SKM-1 (cell line): ENCODE results near the gene CXCL12.

Experiments
- DNase-seq: peaks from one replicate; lab custom pipeline; 2025; ENCODE audit not compliant: unreplicated experiment; lab: John Stamatoyannopoulos, UW

Gene CXCL12

GRCh38 chr10:44385026-44385695 is at the start of gene CXCL12:
Gene CXCL12 (minus strand): TSS chr10:44385097. CDS start chr10:44385005, 92 bp downstream.
- no peak for DNase-seq

DNA sequence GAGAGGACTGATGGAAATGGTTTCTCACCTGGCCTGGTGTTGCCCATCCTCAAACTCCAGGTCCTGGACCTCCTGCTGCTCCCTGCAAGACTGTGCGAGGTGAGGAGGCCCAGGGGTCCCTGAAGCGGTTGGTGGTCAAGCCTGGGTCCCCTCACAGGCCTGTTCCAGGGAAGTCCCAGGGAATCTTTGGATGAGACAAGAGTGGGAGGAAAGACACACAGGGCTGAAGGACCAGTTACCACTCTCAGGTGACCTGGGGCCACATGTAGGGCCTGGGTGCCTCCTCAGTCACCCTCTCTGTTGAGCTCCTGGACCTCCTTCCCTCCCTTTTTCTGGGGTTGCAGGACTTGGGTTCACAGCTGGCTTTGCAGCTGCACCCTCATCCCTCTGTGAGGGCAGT is 42.6 kb upstream of the CXCL12 start:
- no peak for DNase-seq

DNA sequence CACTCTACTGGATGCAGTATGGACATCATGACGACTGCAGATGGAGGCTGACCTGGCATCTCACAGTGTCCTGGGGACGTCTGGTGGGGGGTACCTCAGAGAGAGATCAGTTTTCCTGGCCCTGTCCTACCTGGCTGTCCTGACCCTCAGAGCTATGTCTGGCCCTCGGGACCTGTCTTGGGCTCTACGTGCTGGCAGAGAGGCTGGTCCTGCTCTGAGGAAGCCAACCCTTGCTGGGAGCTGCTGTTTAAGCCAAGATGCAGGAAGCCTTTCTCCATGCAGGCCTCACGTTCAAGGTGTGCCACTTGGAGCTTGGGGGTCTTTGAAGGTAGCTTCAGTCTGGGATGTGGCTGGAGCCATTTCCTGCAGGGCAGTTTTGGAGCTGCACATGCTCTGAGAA is 42.1 kb upstream of the CXCL12 start:
- no peak for DNase-seq

DNA sequence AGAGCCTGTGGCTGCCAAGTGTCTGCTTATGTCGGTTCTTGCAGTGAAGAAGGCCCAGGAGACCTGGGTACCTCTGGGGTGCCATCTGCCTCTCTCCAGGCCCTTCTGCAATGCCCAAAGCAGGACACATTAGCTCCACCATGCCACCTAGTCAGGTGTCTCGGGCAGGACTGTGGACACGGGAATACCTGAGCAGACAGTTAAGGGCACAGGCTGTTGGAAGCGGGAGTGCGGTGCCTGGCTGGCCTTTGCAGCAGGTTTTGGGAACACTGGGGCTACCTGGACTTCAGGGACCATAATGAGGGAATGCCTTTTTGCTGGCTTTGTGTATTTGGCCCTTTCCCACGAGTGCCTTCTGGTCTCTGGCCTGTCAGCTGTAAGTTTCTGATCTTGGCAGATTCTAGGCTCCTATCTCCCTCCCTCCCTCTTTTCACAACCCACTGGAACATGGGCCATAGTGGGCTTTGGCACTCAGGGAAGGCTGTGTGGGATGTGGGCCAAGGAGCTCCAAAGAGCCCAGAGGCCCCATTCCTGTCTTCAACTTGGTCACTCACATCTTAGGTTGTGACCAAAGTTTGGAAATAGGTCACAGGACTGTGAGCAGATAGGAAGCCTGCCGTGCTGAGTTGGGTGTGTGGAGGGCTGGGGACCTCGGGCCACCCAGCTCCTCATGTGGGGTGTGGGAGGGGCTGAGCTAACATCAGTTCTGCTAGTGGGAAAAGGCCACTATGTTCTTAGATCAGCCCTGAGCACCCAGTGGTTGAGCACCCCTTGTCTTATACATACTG is 41.5 kb upstream of the CXCL12 start:
- DNase-seq: no peak

DNA sequence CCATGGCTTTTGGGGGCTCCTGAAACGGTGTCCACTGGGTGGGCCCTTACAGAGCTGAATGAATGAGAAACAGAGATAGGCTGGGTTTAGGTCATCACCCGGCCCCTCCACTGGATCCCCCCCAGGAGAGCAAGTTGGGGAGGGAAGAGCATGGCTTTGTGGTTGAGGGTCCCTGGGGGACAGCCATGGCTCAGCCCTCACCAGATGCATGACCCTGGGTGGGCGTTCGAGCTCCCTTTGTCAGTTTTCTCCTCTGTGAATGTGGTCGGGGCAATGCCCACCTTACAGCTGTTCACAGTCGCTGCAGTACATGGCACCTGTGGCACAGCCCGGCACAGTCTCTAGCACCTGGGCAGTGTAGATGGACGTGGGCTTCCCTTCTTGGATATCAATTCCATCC is 40.6 kb upstream of the CXCL12 start:
- no peak for DNase-seq

- DNase-seq: no peak
Measured at GRCh38 chr10:44424957-44425356, 40.1 kb upstream of the CXCL12 start.

DNA sequence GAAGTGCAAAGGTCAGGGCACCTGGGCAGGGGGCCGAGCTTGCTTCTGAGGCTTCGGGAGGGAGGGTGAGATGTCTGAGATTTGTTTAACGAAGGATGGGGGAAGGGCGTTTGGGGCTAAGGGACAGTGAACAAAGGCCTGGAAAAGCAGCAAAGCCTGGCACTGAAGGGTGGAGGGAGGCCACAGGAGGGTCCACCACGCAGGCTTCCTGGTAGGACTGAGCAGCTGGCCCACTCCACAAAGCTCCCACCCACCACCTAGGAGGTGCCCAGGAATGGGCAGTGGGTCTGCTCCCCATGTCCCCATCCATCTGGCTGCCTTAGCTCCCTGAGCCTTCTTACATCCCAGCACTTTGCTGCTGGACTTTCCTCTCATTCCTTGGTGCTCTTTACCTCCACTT is 39.4 kb upstream of the CXCL12 start:
- DNase-seq: no peak

GRCh38 chr10:44422570-44423101 is 37.7 kb upstream of the CXCL12 start:
- no peak for DNase-seq

DNA sequence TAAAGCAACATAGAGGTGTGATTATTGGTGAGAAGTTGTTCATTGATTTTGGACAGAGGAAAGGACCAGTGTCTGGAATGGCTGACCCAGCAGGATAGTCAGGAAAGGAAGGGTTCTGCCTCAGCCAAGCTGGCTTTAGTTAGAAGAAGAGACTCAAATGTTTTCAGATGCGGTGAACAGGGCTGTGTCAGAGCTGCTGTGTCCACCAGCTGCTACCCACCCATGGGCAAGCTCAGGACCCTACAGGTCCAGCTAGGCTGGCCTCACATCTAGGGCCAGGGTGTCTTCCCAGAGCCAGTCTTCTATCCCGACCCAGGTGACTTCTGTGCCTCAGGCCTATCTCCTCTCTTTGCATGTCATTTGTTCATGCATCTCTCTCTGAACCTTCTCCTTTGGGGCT is 37.3 kb upstream of the CXCL12 start:
- no peak for DNase-seq

- DNase-seq: no peak
Measured at GRCh38 chr10:44419790-44420549, 35.1 kb upstream of the CXCL12 start.

- DNase-seq: no peak
Measured at GRCh38 chr10:44418637-44419036, 33.7 kb upstream of the CXCL12 start.

DNA sequence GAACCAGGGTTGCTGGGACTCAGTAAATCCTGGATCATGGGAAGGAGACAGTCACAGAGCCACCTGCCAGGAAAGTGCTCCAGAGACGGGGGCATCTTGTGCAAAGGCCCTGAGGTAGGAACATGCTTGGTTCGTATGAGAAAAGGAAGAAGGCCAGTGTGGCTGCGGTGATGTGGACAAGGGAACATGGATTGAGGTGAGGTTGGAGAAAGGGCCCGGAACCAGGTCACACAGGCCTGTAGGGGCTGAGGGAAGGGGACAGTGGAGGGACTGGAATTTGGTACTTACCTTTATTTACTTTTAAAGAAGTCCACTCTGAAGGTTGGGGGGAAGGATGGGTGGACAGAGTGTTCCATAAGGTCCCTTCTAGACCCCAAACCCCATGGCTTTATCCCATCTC is 32.9 kb upstream of the CXCL12 start:
- DNase-seq: no peak

DNA sequence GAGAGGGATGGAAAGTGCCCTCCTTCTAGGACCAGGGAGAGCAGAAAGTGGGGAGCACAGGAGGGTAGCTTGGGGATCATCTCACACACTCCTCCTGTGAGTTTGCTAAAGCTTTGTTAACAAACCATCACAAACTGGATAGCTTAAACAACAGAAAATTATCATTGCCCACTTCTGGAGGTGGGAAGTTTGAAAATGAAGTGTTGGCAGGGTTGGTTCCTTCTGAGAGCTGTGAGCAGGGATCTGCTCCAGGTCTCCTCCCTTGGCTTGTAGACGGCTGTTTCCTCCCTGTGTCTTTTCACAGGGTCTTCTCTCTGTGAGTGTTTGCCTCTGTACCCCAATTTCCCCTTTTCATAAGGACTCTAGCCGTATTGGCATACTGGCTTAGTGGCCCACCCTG is 32.0 kb upstream of the CXCL12 start:
- DNase-seq: no peak

DNA sequence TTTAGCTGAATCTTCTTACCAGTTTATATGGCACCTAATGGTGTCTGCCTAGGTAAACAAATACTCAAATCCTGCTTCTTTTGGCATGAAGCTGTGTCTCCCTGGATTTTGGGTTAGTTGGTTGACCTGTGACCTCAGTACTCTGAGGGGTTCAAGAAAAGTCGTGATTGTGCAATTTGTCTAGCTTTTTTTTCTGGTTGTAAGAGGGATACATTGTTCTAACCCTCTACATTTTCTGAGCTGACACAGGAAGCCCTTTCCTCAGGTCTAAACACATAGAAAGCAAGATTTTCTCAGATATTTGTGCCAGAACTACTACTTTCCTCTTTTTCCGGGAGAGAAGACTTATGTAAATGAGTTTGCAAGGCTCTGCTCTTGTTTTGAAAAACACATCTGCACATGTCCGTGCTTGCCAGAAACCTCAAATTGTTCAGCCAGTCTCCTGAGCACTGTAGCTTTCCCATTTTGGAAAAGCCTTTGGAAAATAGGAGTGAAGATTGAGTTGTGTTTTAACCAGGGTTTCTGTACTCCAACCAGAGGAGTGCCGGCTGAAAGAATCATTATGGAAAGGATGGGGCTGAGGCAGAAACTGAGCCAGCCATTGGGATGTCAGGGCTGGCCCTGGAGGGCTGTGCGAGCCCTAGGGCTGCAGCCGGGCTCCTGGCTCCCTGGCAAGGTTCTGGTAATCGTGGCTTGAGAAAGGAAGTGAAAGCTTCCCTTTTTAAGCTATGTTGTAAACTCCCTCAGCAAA is 31.3 kb upstream of the CXCL12 start:
- DNase-seq: no peak

DNA sequence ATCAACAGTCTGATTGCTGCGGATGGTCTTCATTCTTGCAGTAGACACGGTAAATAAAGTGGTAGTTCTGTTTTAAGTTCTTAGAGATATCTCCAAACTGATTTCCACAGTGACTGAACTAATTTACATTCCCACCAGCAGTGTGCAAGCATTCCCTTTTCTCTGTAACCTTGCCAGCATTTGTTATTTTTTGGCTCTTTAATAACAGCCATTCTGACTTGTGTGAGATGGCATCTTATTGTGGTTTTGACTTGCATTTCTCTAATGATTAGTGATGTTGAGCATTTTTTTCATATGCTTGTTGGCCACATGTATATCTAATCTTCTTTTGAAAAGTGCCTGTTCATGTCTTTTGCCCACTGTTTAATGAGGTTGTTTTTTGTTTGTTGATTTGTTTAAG is 30.2 kb upstream of the CXCL12 start:
- no peak for DNase-seq

GRCh38 chr10:44413416-44413815 is 28.5 kb upstream of the CXCL12 start:
- no peak for DNase-seq

DNA sequence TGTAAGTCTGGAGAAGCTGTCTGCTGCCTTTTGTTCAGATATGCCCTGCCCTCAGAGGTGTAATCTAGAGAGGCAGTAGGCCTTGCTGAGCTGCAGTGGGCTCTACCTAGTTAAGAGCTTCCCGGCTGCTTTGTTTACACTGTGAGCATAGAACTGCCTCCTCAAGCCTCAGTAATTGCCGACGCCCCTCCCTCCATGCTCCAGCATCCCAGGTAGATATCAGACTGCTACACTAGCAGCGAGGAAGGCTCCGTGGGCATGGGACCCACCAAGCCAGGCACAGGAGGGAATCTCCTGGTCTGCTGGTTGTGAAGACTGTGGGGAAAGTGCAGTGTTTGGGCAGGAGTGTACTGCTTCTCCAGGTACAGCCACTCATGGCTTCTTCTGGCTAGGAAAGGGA is 26.4 kb upstream of the CXCL12 start:
- DNase-seq: no peak

GRCh38 chr10:44404741-44405437 is 20.0 kb upstream of the CXCL12 start:
- DNase-seq: no peak

DNA sequence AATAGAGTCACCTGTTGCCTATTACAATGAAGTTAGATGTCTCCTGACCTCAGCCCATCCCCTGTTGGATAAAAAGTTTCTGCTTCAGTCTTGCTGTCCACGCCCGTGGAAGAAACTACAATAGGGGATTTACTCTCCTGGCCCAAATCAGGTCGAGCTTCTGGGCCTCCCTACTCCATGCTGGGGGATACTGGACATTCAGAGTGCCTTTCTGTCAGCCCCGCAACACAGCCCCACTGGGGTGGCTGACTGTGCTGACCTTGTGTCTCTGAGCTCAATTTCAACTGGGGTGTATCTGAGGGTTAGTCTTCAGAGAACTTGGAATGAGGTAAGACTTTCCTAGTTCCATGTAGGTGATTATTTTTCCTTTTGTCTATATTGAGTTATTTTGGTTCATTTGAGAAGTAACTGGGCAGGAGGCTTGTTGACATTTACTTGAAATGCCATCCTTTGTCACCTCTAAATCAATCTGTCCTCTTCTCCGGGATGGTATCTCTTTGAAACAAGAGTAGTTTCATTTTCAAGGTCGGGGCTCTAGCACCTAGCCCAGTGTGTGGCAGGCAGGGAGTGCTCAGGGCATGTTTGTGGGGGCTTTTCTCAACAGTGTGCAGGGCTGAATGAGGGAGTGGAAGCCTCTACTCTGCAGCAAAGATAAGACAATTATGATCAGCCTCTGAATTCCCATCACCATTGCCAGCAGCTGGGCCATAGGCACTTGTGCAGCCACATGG is 17.7 kb upstream of the CXCL12 start:
- no peak for DNase-seq

GRCh38 chr10:44400541-44400940 is 15.6 kb upstream of the CXCL12 start:
- DNase-seq: no peak
